Osteoblast (primary cell): ENCODE measurements around the gene LUM. TPM values are rescaled to one million over a fixed set of nuclear protein-coding genes. Genes with fewer than 3 reads are reported as not detected.
"Not testable (repeated sequence)": the region's sequence is repeated elsewhere in the genome, so short reads cannot be mapped to it uniquely, and the experiment has no call there.

ENCODE experiments used
- DNase-seq: peaks from one replicate; pipeline ENCODE4 v3.0.0; 2011; ENCODE audit warnings: low spot score, mixed read lengths; ENCODE audit not compliant: insufficient read length; ENCODE audit errors: missing footprints
- H2AFZ ChIP-seq: 2 replicates; pipeline ENCODE4 v1.6.0; 2011; ENCODE audit warnings: mild to moderate bottlenecking, low read length
- H3K27ac ChIP-seq: 2 replicates; pipeline ENCODE4 v1.5.1; 2011; ENCODE audit warnings: mild to moderate bottlenecking, low read depth, low read length, moderate library complexity
- H3K27me3 ChIP-seq: 2 replicates; pipeline ENCODE4 v1.6.0; 2012; ENCODE audit warnings: mild to moderate bottlenecking, control low read depth, inconsistent platforms, low read length, moderate library complexity; ENCODE audit not compliant: insufficient read depth
- H3K36me3 ChIP-seq: 2 replicates; pipeline ENCODE4 v1.5.1; 2011; ENCODE audit warnings: mild to moderate bottlenecking, low read length, control low read depth, moderate library complexity; ENCODE audit not compliant: insufficient read depth
- H3K4me1 ChIP-seq: 2 replicates; pipeline ENCODE4 v1.5.1; 2011; ENCODE audit warnings: mild to moderate bottlenecking, low read length, control low read depth, moderate library complexity; ENCODE audit not compliant: insufficient read depth
- H3K4me2 ChIP-seq: 2 replicates; pipeline ENCODE4 v1.6.0; 2011; ENCODE audit warnings: mild to moderate bottlenecking, low read length; ENCODE audit not compliant: insufficient read depth
- H3K4me3 ChIP-seq: fragments of 200-600 bp; sonication (generic); 3 replicates; pipeline ENCODE4 v1.5.1; 2012; ENCODE audit warnings: mild to moderate bottlenecking, low read length, inconsistent platforms; ENCODE audit not compliant: insufficient read depth
- H3K79me2 ChIP-seq: 2 replicates; pipeline ENCODE4 v1.6.0; 2012; ENCODE audit warnings: mild to moderate bottlenecking, low read length, control low read depth, inconsistent platforms; ENCODE audit not compliant: insufficient read depth
- H3K9me3 ChIP-seq: 2 replicates; pipeline ENCODE4 v1.5.1; 2011; ENCODE audit warnings: low read depth, low read length, control low read depth
- H4K20me1 ChIP-seq: 2 replicates; pipeline ENCODE4 v1.6.0; 2012; ENCODE audit warnings: mild to moderate bottlenecking, low read length, control low read depth; ENCODE audit not compliant: insufficient read depth
- CTCF ChIP-seq: IDR thresholded peaks from 2 replicates; pipeline ENCODE4 v1.5.1; 2011; ENCODE audit warnings: mild to moderate bottlenecking, low read depth, low read length, moderate library complexity; ENCODE audit errors: extremely low read depth
- total RNA-seq: library from RNA; depleted of rRNA; stranded (reverse); fragments of >200 nt; gene quantifications from 2 replicates; pipeline ENCODE4 v1.2.3, GENCODE V29; 2012

LUM gene
- total RNA-seq, 1 donor: 1,965 TPM

- Histone ChIP-seq H3K27ac (no peak overlapping the region), H4K20me1 (no peaks in the 10 kb centered on the region), H3K9me3 (peaks cover 5% of the 10 kb centered on the region), H3K4me3 (no peak overlapping the region), H3K79me2 (no peaks in the 10 kb centered on the region), H3K4me2 (peak overlapping the region; percentile 63), H3K36me3 (no peaks in the 10 kb centered on the region), H3K27me3 (no peaks in the 10 kb centered on the region), H3K4me1 (peaks cover 3% of the 10 kb centered on the region), H2AFZ (peak overlapping the region; percentile 80)
- no peak for DNase-seq
- TF ChIP-seq CTCF: no peak
Measured at GRCh38 chr12:91093341-91093740, 18.0 kb downstream of the LUM start.

- Histone ChIP-seq H3K36me3 (no peaks in the 10 kb centered on the region), H3K4me2 (no peak overlapping the region), H4K20me1 (no peaks in the 10 kb centered on the region), H3K27ac (no peak overlapping the region), H3K4me1 (no peaks in the 10 kb centered on the region), H3K4me3 (no peak overlapping the region), H2AFZ (no peak overlapping the region), H3K79me2 (no peaks in the 10 kb centered on the region), H3K9me3 (peaks cover 5% of the 10 kb centered on the region), H3K27me3 (no peaks in the 10 kb centered on the region)
- TF ChIP-seq CTCF: no peak
- DNase-seq: no peak
Measured at GRCh38 chr12:91091916-91092715, 19.2 kb downstream of the LUM start.

- DNase-seq, H3K36me3 ChIP-seq, H3K27me3 ChIP-seq, H4K20me1 ChIP-seq, H3K27ac ChIP-seq, H3K4me3 ChIP-seq, H2AFZ ChIP-seq, H3K4me2 ChIP-seq, H3K4me1 ChIP-seq, H3K79me2 ChIP-seq, H3K9me3 ChIP-seq: not testable (repeated sequence)
Measured at GRCh38 chr12:91089953-91090352, 21.3 kb downstream of the LUM start.

- Histone ChIP-seq H3K36me3 (no peaks in the 10 kb centered on the region), H3K4me3 (no peak overlapping the region), H3K79me2 (no peaks in the 10 kb centered on the region), H2AFZ (no peak overlapping the region), H4K20me1 (no peaks in the 10 kb centered on the region), H3K4me1 (no peaks in the 10 kb centered on the region), H3K4me2 (no peak overlapping the region), H3K27me3 (no peaks in the 10 kb centered on the region), H3K9me3 (no peaks in the 10 kb centered on the region), H3K27ac (no peak overlapping the region)
- DNase-seq: no peak
- TF ChIP-seq CTCF: no peak
Measured at GRCh38 chr12:91080041-91080440, 31.3 kb downstream of the LUM start.
